ENCODE measurements around the gene EIF4E2.

EIF4E2 gene

DNA sequence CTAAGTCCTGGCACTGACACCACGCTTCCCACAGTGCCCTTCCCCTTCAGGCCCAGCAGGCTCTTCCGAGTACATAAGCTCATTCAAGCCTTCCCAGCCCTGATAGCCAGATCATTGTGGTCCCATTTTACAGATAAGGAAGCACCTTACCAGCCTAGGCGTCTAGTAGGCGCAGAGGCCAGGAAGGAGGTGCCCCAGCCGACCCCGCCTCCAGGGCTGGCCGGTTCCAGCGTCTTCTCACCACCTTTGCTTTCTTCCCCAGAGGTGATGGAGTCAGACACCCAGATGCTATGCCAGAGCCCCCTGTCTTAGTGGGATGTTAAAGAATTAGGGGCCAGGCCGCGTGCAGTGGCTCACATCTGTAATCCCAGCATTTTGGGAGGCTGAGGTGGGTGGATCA, 54.0 kb downstream of the EIF4E2 start:
- Histone ChIP-seq H3K4me1 (ENCODE audit: control insufficient read depth, insufficient read depth, low read length, poor library complexity, severe bottlenecking) (no peaks in the 10 kb centered on the region), H3K4me3 (ENCODE audit: extremely low read depth, insufficient read depth, low read length, poor library complexity, severe bottlenecking) (no peak overlapping the region), H3K9me3 (ENCODE audit: control insufficient read depth, low read length) (no peaks in the 10 kb centered on the region), H3K27ac (ENCODE audit: low read depth, low read length, severe bottlenecking) (no peak overlapping the region), H3K36me3 (ENCODE audit: control insufficient read depth, insufficient read depth, low read length) (no peaks in the 10 kb centered on the region)
- 91% methylated on average over 4 to 8 of the region's 10 CpGs for WGBS, 2 experiments (ENCODE audit: insufficient coverage in 2 of 2)

DNA sequence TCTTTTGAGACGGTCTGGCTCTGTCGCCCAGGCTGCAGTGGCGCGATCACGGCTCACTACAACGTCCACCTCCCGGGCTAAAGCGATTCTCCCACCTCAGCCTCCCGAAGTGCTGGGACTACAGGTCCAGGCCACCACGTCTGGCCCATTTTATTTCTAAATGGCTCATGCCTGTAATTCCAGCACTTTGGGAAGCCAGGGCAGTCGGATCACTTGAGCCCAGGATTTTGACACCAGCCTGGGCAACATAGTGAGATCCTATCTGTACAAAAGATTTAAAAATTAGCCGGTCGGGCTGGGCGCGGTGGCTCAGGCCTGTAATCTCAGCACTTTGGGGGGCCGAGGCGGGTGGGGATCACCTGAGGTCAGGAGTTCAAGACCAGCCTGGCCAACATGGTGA, 56.5 kb downstream of the EIF4E2 start:
- no peaks in the 10 kb centered on the region for H3K4me1 ChIP-seq (ENCODE audit: control insufficient read depth, insufficient read depth, low read length, poor library complexity, severe bottlenecking)
- no peak overlapping the region for H3K27ac ChIP-seq (ENCODE audit: low read depth, low read length, severe bottlenecking)
- H3K4me3 ChIP-seq (ENCODE audit: extremely low read depth, insufficient read depth, low read length, poor library complexity, severe bottlenecking), result no peak overlapping the region
- 86 to 93% methylated on average over 16 to 17 of the region's 17 CpGs for WGBS, 2 experiments (ENCODE audit: insufficient coverage in 2 of 2)
- no peaks in the 10 kb centered on the region for H3K36me3 ChIP-seq (ENCODE audit: control insufficient read depth, insufficient read depth, low read length)
- H3K9me3 ChIP-seq (ENCODE audit: control insufficient read depth, low read length), result no peaks in the 10 kb centered on the region

DNA sequence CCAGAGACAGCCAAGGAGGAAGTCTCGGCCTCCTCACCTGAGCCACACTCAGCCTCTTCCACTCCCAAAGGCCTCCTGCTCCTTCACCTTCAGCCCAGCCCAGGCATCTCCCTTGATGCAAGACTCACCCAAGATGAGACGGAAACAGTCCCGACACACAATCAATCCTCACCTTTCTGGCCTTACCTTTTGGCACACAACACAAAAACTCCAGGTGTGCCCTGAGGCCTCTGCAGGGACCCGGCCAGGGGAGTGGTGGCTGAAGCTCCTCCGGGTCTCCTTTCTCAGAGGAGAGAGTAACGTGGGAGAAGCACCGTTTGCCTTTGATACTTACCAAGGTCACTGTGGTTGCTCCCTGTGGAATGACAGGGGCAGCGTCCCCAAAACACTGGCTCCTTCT, 59.1 kb downstream of the EIF4E2 start:
- Histone ChIP-seq H3K4me3 (ENCODE audit: extremely low read depth, insufficient read depth, low read length, poor library complexity, severe bottlenecking) (no peak overlapping the region), H3K4me1 (ENCODE audit: control insufficient read depth, insufficient read depth, low read length, poor library complexity, severe bottlenecking) (no peaks in the 10 kb centered on the region), H3K27ac (ENCODE audit: low read depth, low read length, severe bottlenecking) (no peak overlapping the region), H3K9me3 (ENCODE audit: control insufficient read depth, low read length) (no peaks in the 10 kb centered on the region), H3K36me3 (ENCODE audit: control insufficient read depth, insufficient read depth, low read length) (no peaks in the 10 kb centered on the region)
- WGBS, 2 experiments (ENCODE audit: insufficient coverage in 2 of 2), result 75 to 91% methylated on average over 3 to 6 of the region's 8 CpGs

DNA sequence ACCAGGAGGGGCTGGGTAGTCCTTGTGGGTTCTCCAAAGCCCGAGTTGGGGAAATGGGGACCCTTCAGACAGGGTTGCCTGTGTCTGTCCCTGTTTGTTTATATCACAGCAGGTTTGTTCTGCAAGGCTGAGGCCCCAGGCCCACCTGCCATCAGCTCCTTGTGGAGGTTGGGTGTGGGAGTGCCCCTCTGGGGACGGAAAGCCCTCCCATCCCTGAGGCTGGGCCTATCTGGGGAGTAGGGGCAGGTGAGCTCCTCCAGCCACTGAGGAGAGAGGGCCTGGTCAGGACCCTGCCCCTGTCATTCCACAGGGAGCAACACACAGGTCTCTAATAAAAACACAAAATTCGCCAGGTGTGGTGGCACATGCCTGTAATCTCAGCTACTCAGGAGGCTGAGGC, 59.6 kb downstream of the EIF4E2 start:
- Histone ChIP-seq H3K9me3 (ENCODE audit: control insufficient read depth, low read length) (no peaks in the 10 kb centered on the region), H3K4me3 (ENCODE audit: extremely low read depth, insufficient read depth, low read length, poor library complexity, severe bottlenecking) (no peak overlapping the region)
- WGBS, 2 experiments (ENCODE audit: insufficient coverage in 2 of 2), result 100% methylated on average over 1 to 2 of the region's 3 CpGs

DNA sequence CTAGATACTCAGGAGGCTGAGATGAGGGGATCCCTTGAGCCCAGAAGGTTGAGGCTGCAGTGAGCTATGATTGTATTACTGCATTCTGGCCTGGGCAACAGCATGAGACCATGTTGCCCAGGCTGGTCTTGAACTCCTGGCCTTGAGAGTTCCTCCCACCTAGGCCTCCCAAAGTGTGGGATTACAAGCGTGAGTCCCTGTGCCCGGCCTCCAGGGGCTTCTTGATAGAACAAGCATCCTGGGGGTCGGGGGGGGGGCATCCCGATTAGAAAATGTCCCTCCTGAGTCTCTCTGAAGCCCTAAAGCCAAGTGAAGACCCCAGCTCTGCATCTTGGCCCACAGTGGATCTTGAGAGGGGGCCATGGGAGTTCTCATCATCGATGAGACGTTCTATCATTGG, 60.6 kb downstream of the EIF4E2 start:
- 87 to 88% methylated on average over 5 of the region's 6 CpGs for WGBS, 2 experiments (ENCODE audit: insufficient coverage in 2 of 2)
- no peak overlapping the region for H3K27ac ChIP-seq (ENCODE audit: low read depth, low read length, severe bottlenecking)
- H3K9me3 ChIP-seq (ENCODE audit: control insufficient read depth, low read length), result no peaks in the 10 kb centered on the region
- H3K36me3 ChIP-seq (ENCODE audit: control insufficient read depth, insufficient read depth, low read length), result no peaks in the 10 kb centered on the region
- no peaks in the 10 kb centered on the region for H3K4me1 ChIP-seq (ENCODE audit: control insufficient read depth, insufficient read depth, low read length, poor library complexity, severe bottlenecking)
- no peak overlapping the region for H3K4me3 ChIP-seq (ENCODE audit: extremely low read depth, insufficient read depth, low read length, poor library complexity, severe bottlenecking)

More for the DNA sequence above, 59.6 kb downstream of the EIF4E2 start:
- H3K36me3 ChIP-seq (ENCODE audit: control insufficient read depth, insufficient read depth, low read length), result no peaks in the 10 kb centered on the region
- H3K27ac ChIP-seq (ENCODE audit: low read depth, low read length, severe bottlenecking), result no peak overlapping the region
- no peaks in the 10 kb centered on the region for H3K4me1 ChIP-seq (ENCODE audit: control insufficient read depth, insufficient read depth, low read length, poor library complexity, severe bottlenecking)

DNA sequence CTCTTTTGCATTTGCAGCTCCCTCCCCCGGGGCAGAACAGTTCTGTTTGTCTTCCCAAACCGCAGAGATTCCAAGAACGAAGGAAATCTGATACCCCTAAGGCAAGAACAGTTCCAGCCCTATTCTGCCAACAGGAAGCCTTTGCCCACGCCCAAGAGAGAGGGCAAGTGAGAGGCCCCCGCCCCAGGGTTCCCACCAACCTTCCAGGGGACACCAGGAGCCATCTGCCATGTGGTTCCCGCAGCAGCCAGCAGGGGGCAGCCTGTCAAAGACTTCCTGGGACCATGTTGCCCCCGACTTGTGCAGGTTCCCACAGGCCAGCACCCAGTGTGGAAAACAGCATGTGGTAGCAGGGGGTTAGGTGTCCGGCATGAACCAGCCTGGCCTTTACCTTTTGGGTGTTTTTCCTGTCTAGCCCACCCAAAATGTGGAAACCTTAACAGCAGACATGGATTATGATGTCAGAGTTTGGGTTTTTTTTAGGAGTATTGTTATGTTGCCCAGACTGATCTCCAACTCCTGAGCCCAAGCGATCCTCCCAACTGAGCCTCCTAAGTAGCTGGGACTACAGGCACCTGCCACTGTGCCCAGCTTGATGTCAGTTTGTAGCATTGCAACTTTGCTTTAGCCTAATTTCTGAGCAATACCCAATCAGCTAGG, 61.2 kb downstream of the EIF4E2 start:
- no peak overlapping the region for H3K27ac ChIP-seq (ENCODE audit: low read depth, low read length, severe bottlenecking)
- 48 to 66% methylated on average over 5 to 8 of the region's 9 CpGs for WGBS, 2 experiments (ENCODE audit: insufficient coverage in 2 of 2)
- H3K9me3 ChIP-seq (ENCODE audit: control insufficient read depth, low read length), result no peaks in the 10 kb centered on the region
- H3K4me1 ChIP-seq (ENCODE audit: control insufficient read depth, insufficient read depth, low read length, poor library complexity, severe bottlenecking), result no peaks in the 10 kb centered on the region
- no peaks in the 10 kb centered on the region for H3K36me3 ChIP-seq (ENCODE audit: control insufficient read depth, insufficient read depth, low read length)
- H3K4me3 ChIP-seq (ENCODE audit: extremely low read depth, insufficient read depth, low read length, poor library complexity, severe bottlenecking), result no peak overlapping the region

DNA sequence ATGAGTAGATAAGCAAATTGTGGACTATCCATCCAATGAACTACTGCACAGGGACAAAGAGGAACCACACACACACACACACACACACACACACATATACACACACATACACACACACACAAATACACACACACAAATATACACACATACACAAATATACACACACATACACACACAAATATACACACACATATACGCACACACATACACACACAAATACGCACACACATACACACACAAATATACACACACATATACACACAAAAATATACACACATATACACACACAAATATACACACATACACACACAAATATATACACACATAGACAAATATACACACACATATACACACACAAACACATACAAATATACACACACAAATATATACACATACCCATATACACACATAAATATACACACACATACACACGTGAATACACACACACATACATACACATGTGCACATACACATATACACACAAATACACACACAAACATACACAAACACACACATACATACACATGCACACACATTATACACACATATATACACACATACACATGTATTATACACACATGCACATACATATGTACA, 63.1 kb downstream of the EIF4E2 start:
- Histone ChIP-seq H3K4me1 (ENCODE audit: control insufficient read depth, insufficient read depth, low read length, poor library complexity, severe bottlenecking) (no peaks in the 10 kb centered on the region), H3K27ac (ENCODE audit: low read depth, low read length, severe bottlenecking) (no peak overlapping the region), H3K4me3 (ENCODE audit: extremely low read depth, insufficient read depth, low read length, poor library complexity, severe bottlenecking) (no peak overlapping the region), H3K9me3 (ENCODE audit: control insufficient read depth, low read length) (no peaks in the 10 kb centered on the region), H3K36me3 (ENCODE audit: control insufficient read depth, insufficient read depth, low read length) (no peaks in the 10 kb centered on the region)
- whole genome bisulfite sequencing, 2 experiments (ENCODE audit: insufficient coverage in 2 of 2), result 59 to 72% methylated on average over 3 of the region's 3 CpGs

DNA sequence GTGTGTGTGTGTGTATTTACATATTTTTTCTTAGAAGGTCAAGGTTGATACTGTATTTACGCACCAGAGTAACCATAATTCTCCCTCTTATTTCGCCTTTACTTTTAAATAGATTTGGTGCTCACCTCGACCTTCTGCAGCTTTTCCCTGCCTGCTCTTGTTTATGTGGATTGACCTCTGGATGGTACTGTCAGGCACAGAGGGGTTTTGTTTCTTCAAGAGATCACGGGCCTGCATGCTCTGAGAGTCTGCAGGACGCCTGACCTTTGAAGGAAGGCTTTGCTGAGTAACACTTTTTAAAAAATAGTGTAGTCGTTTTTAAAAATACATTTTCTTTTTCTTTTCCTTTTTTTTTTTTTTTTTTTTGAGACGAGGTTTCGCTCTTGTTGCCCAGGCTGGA, 64.8 kb downstream of the EIF4E2 start:
- Histone ChIP-seq H3K4me3 (ENCODE audit: extremely low read depth, insufficient read depth, low read length, poor library complexity, severe bottlenecking) (no peak overlapping the region), H3K36me3 (ENCODE audit: control insufficient read depth, insufficient read depth, low read length) (no peaks in the 10 kb centered on the region), H3K27ac (ENCODE audit: low read depth, low read length, severe bottlenecking) (no peak overlapping the region), H3K4me1 (ENCODE audit: control insufficient read depth, insufficient read depth, low read length, poor library complexity, severe bottlenecking) (no peaks in the 10 kb centered on the region), H3K9me3 (ENCODE audit: control insufficient read depth, low read length) (no peaks in the 10 kb centered on the region)
- WGBS, 2 experiments (ENCODE audit: insufficient coverage in 2 of 2), result 93% methylated on average over 2 of the region's 8 CpGs; no CpG with 5 or more reads in 1 of the 2 experiments
